Neural cell (in vitro differentiated cells): Measurements from ENCODE around the gene TSKS. TPM values are rescaled to one million over a fixed set of nuclear protein-coding genes. Genes with fewer than 3 reads are reported as not detected.

ENCODE experiments used
- H2AFZ ChIP-seq: fragments of 200-600, 300-800 bp; sonication (generic), shearing (Covaris generic); 2 replicates; pipeline ENCODE4 v1.6.0; 2014; ENCODE audit warnings: low read depth, mild to moderate bottlenecking, antibody characterized with exemption, low read length, moderate library complexity
- H3F3A ChIP-seq: fragments of 200-600 bp; shearing (Covaris generic); 2 replicates; pipeline ENCODE4 v1.6.1; 2016; ENCODE audit warnings: mild to moderate bottlenecking, moderate library complexity, mixed read lengths, antibody characterized with exemption, low read length; ENCODE audit not compliant: insufficient read depth, poor library complexity, severe bottlenecking
- H3K27ac ChIP-seq: fragments of 200-600, 300-800 bp; sonication (generic), shearing (Covaris generic); 2 replicates; pipeline ENCODE4 v1.5.1; 2014; ENCODE audit warnings: mild to moderate bottlenecking, low read length, moderate library complexity
- H3K27me3 ChIP-seq: fragments of 300-800, 200-600 bp; sonication (generic), shearing (Covaris generic); 2 replicates; pipeline ENCODE4 v1.6.0; 2014; ENCODE audit warnings: mild to moderate bottlenecking, low read depth, low read length, moderate library complexity; ENCODE audit not compliant: insufficient read depth
- H3K36me3 ChIP-seq: fragments of 300-800, 200-600 bp; sonication (generic), shearing (Covaris generic); 2 replicates; pipeline ENCODE4 v1.5.1; 2014; ENCODE audit warnings: mild to moderate bottlenecking, antibody characterized with exemption, low read length, moderate library complexity; ENCODE audit not compliant: insufficient read depth
- H3K4me2 ChIP-seq: fragments of 300-800, 200-600 bp; sonication (generic), shearing (Covaris generic); 2 replicates; pipeline ENCODE4 v1.6.0; 2014; ENCODE audit warnings: mild to moderate bottlenecking, low read length
- H3K4me3 ChIP-seq: fragments of 300-800, 200-600 bp; sonication (generic), shearing (Covaris generic); 2 replicates; pipeline ENCODE4 v1.5.1; 2014; ENCODE audit warnings: mild to moderate bottlenecking, low read length, moderate library complexity
- H3K79me2 ChIP-seq: fragments of 200-600 bp; shearing (Covaris generic); replicated peaks from 2 replicates; pipeline ENCODE4 v1.6.0; 2014; ENCODE audit warnings: mild to moderate bottlenecking, low read length, moderate library complexity; ENCODE audit not compliant: insufficient read depth
- H3K9ac ChIP-seq: fragments of 300-800, 200-600 bp; sonication (generic), shearing (Covaris generic); 2 replicates; pipeline ENCODE4 v1.6.1; 2016; ENCODE audit warnings: mild to moderate bottlenecking, low read length, mixed read lengths
- H3K9me2 ChIP-seq: fragments of 200-600 bp; shearing (Covaris generic); 2 replicates; pipeline ENCODE4 v1.6.1; 2016; ENCODE audit warnings: mild to moderate bottlenecking, low read length, mixed read lengths; ENCODE audit not compliant: insufficient read depth
- H3K9me3 ChIP-seq: fragments of 200-600, 300-800 bp; sonication (generic), shearing (Covaris generic); 2 replicates; pipeline ENCODE4 v1.6.1; 2016; ENCODE audit warnings: mild to moderate bottlenecking, mixed run types, low read length, moderate library complexity, mixed read lengths
- H4K20me1 ChIP-seq: fragments of 200-600 bp; shearing (Covaris generic); 2 replicates; pipeline ENCODE4 v1.6.1; 2016; ENCODE audit warnings: mild to moderate bottlenecking, mixed run types; ENCODE audit not compliant: insufficient read depth
- CTCF ChIP-seq: fragments of 450-650 bp; IDR thresholded peaks from 2 replicates; pipeline ENCODE4 v1.5.1; 2014; ENCODE audit warnings: antibody characterized with exemption, mild to moderate bottlenecking, moderate library complexity; ENCODE audit not compliant: poor library complexity, severe bottlenecking
- EP300 ChIP-seq: fragments of 450-650 bp; conservative IDR thresholded peaks from 2 replicates; pipeline ENCODE4 v1.6.1; 2014; ENCODE audit warnings: antibody characterized with exemption, mild to moderate bottlenecking, moderate library complexity; ENCODE audit not compliant: poor library complexity, severe bottlenecking
- EZH2 ChIP-seq: fragments of 200-600, 300-800 bp; shearing (Covaris generic), sonication (generic); IDR thresholded peaks from 2 replicates; pipeline ENCODE4 v1.6.1; 2014; ENCODE audit warnings: antibody characterized with exemption, low read length, borderline replicate concordance, mild to moderate bottlenecking; ENCODE audit not compliant: insufficient read depth, poor library complexity, severe bottlenecking
- MXI1 ChIP-seq: fragments of 450-650 bp; conservative IDR thresholded peaks from 2 replicates; pipeline ENCODE4 v1.6.1; 2014; ENCODE audit warnings: antibody characterized with exemption, mild to moderate bottlenecking; ENCODE audit not compliant: poor library complexity, severe bottlenecking
- POLR2AphosphoS5 ChIP-seq: IDR thresholded peaks from 2 replicates; pipeline ENCODE4 v1.6.1; 2012
- RAD21 ChIP-seq: fragments of 450-650 bp; conservative IDR thresholded peaks from 2 replicates; pipeline ENCODE4 v1.6.1; 2014; ENCODE audit warnings: antibody characterized with exemption, mild to moderate bottlenecking, moderate library complexity
- SMC3 ChIP-seq: fragments of 450-650 bp; conservative IDR thresholded peaks from 2 replicates; pipeline ENCODE4 v1.6.1; 2014; ENCODE audit warnings: antibody characterized with exemption, mild to moderate bottlenecking, moderate library complexity; ENCODE audit not compliant: poor library complexity
- TAF1 ChIP-seq: IDR thresholded peaks from 2 replicates; pipeline ENCODE4 v1.6.1; 2012; ENCODE audit warnings: low read depth
- polyA plus RNA-seq: library from polyadenylated mRNA; depleted of rRNA; stranded (reverse); fragments of >200 nt; gene quantifications from 2 replicates; pipeline ENCODE4 v1.2.3, GENCODE V29; 2014
- TF ChIP-seq, protein P1 (sequence below): IDR thresholded peaks from 2 replicates; pipeline ENCODE4 v1.6.1; 2012; ENCODE audit warnings: borderline replicate concordance

The TSKS gene
- polyA plus RNA-seq, 1 donor from 2014 or later = not detected

DNA sequence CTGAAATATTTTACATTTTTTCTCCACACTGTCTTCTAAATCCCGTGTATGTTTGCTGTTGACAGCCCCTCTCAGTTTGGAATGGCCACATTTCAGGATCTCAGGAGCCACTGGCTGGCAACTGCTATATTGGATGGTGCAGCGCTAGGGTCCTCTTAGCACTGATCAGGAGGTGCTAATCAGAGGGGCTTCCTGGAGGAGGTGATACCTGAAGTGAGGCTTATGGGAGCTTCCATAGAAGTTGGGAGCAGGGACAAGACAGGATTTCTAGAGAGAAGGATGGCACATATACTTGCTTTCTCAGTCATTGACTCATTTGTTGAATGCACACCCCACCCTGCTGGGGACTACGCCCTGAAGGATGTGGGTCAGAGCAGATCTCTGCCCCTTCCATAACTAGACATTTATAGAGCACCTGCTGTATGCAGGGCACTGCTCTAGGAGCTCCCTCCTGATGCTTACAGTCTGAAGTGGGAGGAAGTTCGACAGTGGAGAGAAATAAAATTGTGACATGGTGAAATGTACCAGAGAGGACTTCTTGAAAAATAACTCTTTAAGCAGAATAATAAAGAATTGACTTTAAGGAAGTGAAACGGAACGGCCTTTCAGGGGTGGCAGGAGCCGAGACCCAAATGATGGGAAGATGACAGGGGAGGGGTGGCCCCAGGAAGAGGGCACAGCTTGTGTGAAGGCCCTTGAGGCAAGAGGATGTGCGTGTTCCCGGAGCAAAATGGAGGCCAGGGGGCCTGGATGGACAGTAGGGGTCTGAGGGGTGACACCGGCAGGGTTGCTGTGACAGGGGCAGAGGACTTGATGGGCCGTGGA, 16.8 kb upstream of the TSKS start:
- no peak overlapping the region for H2AFZ ChIP-seq
- no peaks in the 10 kb centered on the region for H3K9me3 ChIP-seq
- no peaks in the 10 kb centered on the region for H3K27me3 ChIP-seq
- H3F3A ChIP-seq = no peaks in the 10 kb centered on the region
- H3K79me2 ChIP-seq = no peaks in the 10 kb centered on the region
- no peaks in the 10 kb centered on the region for H3K36me3 ChIP-seq
- no peak overlapping the region for H3K4me3 ChIP-seq
- TF ChIP-seq MXI1 (no peak), SMC3 (no peak), POLR2AphosphoS5 (no peak), EZH2 (no peak), EP300 (no peak), TAF1 (no peak), CTCF (no peak), RAD21 (no peak)
- TF ChIP-seq, protein P1, sequence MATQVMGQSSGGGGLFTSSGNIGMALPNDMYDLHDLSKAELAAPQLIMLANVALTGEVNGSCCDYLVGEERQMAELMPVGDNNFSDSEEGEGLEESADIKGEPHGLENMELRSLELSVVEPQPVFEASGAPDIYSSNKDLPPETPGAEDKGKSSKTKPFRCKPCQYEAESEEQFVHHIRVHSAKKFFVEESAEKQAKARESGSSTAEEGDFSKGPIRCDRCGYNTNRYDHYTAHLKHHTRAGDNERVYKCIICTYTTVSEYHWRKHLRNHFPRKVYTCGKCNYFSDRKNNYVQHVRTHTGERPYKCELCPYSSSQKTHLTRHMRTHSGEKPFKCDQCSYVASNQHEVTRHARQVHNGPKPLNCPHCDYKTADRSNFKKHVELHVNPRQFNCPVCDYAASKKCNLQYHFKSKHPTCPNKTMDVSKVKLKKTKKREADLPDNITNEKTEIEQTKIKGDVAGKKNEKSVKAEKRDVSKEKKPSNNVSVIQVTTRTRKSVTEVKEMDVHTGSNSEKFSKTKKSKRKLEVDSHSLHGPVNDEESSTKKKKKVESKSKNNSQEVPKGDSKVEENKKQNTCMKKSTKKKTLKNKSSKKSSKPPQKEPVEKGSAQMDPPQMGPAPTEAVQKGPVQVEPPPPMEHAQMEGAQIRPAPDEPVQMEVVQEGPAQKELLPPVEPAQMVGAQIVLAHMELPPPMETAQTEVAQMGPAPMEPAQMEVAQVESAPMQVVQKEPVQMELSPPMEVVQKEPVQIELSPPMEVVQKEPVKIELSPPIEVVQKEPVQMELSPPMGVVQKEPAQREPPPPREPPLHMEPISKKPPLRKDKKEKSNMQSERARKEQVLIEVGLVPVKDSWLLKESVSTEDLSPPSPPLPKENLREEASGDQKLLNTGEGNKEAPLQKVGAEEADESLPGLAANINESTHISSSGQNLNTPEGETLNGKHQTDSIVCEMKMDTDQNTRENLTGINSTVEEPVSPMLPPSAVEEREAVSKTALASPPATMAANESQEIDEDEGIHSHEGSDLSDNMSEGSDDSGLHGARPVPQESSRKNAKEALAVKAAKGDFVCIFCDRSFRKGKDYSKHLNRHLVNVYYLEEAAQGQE = no peak
- H3K9me2 ChIP-seq = no peaks in the 10 kb centered on the region
- H3K9ac ChIP-seq = no peak overlapping the region
- H4K20me1 ChIP-seq = no peaks in the 10 kb centered on the region
- no peak overlapping the region for H3K27ac ChIP-seq
- no peak overlapping the region for H3K4me2 ChIP-seq

GRCh38 chr19:49776371-49776764, 13.3 kb upstream of the TSKS start:
- H3F3A ChIP-seq = no peaks in the 10 kb centered on the region
- H3K4me3 ChIP-seq = no peak overlapping the region
- TF ChIP-seq EZH2 (no peak), CTCF (no peak), POLR2AphosphoS5 (no peak), EP300 (no peak), SMC3 (no peak), MXI1 (no peak), RAD21 (no peak), TAF1 (no peak)
- TF ChIP-seq, protein P1 = no peak
- no peaks in the 10 kb centered on the region for H3K9me3 ChIP-seq
- H3K4me2 ChIP-seq = no peak overlapping the region
- no peak overlapping the region for H3K9ac ChIP-seq
- H3K79me2 ChIP-seq = no peaks in the 10 kb centered on the region
- H3K27me3 ChIP-seq = no peaks in the 10 kb centered on the region
- H3K36me3 ChIP-seq = no peaks in the 10 kb centered on the region
- no peaks in the 10 kb centered on the region for H3K9me2 ChIP-seq
- no peak overlapping the region for H2AFZ ChIP-seq
- H4K20me1 ChIP-seq = no peaks in the 10 kb centered on the region
- no peak overlapping the region for H3K27ac ChIP-seq
